DMS153 (cell line): ENCODE results near the gene IL17RC.
"Not testable (repeated sequence)": the region's sequence is repeated elsewhere in the genome, so short reads cannot be mapped to it uniquely, and the experiment has no call there.

Experiments
- DNase-seq: peaks from one replicate; lab custom pipeline; 2025; lab: John Stamatoyannopoulos, UW

The IL17RC gene

GRCh38 chr3:9915254-9916141 lies 1.4 kb upstream of the IL17RC start:
- no peak for DNase-seq

DNA sequence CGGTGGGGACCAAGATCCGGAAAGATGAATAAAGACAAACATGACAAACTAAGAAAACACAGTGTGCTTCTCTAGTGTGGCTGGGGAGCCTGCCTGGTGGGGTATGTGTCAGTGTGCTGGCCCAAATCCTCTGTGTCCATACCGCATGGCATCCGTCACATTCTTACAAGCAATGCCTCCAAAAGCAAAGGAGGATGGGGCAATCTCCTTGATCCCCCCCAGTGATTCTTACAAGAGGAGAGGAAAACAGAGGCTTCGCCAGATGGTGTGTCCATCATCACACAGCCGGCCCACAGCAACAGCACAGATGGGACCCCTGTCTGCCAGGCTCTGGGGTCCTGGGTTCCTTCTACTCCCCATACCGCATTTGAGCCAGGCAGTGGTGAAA lies 558 bp upstream of the IL17RC start:
- DNase-seq: no peak

DNA sequence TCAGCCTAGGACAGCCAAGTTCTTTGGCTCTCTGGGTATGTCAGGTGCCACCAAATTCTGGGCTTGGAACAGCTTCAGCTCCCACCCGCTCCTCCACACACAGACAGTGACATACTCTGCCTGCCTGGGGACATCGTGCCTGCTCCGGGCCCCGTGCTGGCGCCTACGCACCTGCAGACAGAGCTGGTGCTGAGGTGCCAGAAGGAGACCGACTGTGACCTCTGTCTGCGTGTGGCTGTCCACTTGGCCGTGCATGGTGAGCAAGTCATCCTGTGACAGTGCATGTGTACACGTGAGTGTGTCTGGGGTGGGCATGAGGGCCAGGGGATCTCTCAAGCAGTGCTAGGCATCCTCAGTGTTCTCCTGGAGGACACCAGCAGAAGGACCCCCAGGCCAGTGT lies 922 bp downstream of the IL17RC start:
- DNase-seq: no peak

GRCh38 chr3:9918261-9919038 lies 1.6 kb downstream of the IL17RC start:
- DNase-seq: no peak

GRCh38 chr3:9928158-9928557 lies 11.3 kb downstream of the IL17RC start:
- DNase-seq: no peak

- no peak for DNase-seq
Observed at GRCh38 chr3:9930804-9931418, 14.0 kb downstream of the IL17RC start.

DNA sequence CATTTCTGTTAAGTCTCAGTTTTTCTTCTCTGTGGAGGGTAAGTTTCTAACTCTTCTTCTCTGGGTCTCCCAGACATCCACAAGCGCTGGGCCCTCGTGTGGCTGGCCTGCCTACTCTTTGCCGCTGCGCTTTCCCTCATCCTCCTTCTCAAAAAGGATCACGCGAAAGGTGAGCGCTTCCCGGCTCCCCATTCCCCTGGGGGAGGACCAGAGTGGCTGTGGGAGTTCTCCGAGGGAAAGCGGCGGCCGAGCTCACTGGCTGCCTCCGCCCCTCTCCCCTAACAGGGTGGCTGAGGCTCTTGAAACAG lies 15.6 kb downstream of the IL17RC start:
- no peak for DNase-seq

DNA sequence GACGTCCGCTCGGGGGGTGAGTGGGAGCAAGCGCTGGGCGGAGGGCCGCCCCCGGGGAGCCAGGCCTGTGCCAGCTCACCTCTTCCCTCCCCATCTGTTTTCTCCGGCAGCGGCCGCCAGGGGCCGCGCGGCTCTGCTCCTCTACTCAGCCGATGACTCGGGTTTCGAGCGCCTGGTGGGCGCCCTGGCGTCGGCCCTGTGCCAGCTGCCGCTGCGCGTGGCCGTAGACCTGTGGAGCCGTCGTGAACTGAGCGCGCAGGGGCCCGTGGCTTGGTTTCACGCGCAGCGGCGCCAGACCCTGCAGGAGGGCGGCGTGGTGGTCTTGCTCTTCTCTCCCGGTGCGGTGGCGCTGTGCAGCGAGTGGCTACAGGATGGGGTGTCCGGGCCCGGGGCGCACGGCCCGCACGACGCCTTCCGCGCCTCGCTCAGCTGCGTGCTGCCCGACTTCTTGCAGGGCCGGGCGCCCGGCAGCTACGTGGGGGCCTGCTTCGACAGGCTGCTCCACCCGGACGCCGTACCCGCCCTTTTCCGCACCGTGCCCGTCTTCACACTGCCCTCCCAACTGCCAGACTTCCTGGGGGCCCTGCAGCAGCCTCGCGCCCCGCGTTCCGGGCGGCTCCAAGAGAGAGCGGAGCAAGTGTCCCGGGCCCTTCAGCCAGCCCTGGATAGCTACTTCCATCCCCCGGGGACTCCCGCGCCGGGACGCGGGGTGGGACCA lies 16.1 kb downstream of the IL17RC start:
- peak; percentile 13 for DNase-seq

DNA sequence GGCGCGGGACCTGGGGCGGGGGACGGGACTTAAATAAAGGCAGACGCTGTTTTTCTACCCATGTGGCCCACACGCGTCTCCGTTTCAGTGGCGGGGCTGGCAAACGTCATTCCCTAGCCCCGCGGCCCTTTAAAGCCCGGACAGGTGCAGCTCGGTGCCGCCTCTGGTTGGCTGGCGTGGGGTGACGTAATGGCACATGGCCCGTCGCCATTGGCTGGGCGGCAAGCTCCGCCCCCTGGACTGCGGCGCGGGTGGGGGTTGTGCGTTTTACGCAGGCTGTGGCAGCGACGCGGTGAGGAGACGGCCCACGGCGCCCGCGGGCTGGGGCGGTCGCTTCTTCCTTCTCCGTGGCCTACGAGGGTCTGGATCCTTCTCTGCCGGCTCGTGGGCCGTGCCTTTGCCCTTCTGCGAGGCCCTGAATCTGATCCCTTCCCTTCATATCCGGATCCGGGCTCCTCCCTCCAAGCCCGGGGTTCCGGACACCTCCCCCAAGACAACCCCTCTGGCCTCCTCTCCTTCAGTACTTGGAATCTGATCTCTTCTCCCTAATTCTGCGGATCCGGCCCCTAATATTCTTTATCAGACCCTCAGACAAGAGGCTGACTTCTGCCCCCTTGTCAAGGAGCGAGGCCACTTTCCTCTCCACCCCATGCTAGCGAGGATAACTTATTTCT lies 16.8 kb downstream of the IL17RC start, which contains the start of gene CRELD1:
CRELD1 (plus strand) TSS at position 274 of the 674 bp plus-strand sequence. CDS start 605 bp downstream, outside the sequence.
- DNase-seq: peak; percentile 77

GRCh38 chr3:9934235-9934621 lies 17.3 kb downstream of the IL17RC start:
- DNase-seq: no peak

DNA sequence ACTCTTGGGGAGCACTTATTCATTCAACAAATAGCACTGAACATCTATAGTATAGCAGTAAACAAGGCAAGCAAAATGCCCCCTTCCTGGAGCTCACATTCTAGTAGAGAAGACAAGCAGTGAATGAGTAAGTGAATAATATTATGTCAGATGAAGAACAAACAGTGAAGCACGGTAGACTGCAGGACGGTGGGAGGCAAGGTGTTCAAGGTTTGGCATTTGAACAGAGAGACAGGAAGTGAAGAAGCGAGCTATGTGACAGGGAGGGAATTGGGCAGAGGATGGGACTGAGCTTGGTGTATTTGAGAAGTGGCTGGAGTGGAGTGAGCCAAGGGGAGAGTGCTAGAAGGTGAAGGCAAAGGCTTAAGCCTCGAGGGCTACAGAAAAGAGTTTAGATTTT lies 18.1 kb downstream of the IL17RC start:
- no peak for DNase-seq

- DNase-seq: no peak
Observed at GRCh38 chr3:9935966-9936510, 19.1 kb downstream of the IL17RC start.

GRCh38 chr3:9937486-9938238 lies 20.8 kb downstream of the IL17RC start:
- no peak for DNase-seq

DNA sequence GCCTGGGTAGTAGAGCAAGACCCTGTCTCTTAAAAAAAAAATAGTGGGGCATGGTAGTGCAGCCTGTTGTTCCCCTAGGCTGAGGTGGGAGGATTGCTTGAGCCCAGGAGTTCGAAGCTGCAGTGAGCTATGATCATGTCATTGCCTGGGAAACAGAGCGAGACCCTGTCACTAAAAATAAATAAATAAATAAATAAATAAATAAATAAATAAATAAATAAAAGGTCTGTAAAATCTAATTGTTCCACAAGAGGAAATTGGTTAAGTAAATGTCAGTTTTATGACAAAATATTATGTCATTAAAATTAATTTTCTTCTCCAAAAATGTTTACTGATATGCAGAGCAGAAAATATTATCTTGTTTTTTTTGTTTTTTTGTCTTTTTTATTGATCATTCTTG lies 22.1 kb downstream of the IL17RC start:
- no peak for DNase-seq

GRCh38 chr3:9939906-9940305 lies 23.0 kb downstream of the IL17RC start:
- DNase-seq: not testable (repeated sequence)

- DNase-seq: no peak
Observed at GRCh38 chr3:9940746-9941145, 23.8 kb downstream of the IL17RC start.

GRCh38 chr3:9942164-9942563 lies 25.3 kb downstream of the IL17RC start:
- no peak for DNase-seq

DNA sequence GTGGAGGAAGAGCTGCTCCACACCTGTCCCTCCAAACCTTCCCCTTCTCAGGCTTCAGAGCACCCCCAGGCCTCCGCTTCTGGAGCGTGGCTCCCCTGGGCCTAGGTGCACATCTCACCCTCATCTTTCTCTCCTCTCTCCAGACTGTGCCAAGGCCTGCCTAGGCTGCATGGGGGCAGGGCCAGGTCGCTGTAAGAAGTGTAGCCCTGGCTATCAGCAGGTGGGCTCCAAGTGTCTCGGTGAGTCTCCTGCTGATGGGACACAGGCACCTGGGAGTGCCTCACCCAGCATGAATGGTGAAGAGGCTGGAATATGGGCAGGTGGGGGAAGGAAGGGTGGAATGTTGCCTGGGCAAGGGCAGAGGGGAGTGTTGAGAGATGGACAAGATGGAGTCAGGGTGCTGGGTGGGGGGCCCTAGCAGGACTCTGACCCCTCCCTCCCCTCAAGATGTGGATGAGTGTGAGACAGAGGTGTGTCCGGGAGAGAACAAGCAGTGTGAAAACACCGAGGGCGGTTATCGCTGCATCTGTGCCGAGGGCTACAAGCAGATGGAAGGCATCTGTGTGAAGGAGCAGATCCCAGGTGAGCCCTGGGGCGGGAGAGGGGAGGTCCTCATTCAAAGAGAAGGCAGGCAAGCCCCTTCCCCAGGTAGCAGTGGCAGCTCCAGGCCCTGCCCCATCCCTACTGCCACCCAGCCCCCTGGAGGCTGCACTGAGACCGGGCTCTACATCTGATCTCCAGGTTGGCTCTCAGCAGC lies 26.2 kb downstream of the IL17RC start:
- DNase-seq: no peak

DNA sequence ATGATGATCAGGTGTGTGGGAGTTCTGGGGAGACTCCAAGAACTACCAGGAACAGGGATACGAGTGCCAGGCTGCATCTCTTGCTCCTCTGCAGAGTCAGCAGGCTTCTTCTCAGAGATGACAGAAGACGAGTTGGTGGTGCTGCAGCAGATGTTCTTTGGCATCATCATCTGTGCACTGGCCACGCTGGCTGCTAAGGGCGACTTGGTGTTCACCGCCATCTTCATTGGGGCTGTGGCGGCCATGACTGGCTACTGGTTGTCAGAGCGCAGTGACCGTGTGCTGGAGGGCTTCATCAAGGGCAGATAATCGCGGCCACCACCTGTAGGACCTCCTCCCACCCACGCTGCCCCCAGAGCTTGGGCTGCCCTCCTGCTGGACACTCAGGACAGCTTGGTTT lies 27.4 kb downstream of the IL17RC start:
- no peak for DNase-seq

DNA sequence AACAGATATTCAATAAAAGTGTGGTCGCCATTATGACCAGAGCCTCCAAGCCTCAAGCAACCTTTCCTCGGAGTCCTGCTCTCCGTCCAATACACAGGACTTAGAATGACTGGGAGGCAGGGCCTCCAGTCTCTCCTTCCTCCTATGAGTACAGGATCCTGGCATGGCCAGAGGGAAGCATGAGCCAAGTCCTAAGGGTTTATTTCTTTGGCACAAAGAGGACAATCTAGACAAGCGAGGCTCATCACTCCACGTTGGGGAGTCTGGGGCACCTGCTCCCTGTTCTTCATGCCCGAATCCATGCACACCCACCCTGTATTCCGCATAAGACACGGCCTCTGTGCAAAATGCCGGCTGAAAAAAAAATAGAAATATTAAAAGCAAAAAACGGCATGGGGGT lies 28.5 kb downstream of the IL17RC start:
- no peak for DNase-seq
